HFFc6 (cell line): ENCODE measurements around the gene WDR86. TPM values are rescaled to one million over a fixed set of nuclear protein-coding genes. Genes with fewer than 3 reads are reported as not detected.

Source experiments
- DNase-seq: peaks from one replicate; pipeline ENCODE4 v3.0.0-alpha.2; 2018
- H3K27ac Mint-ChIP-seq: 2 replicates; pipeline ENCODE4 v1.8.0; 2020; ENCODE audit warnings: mild to moderate bottlenecking, mixed read lengths
- H3K27me3 Mint-ChIP-seq: 2 replicates; pipeline ENCODE4 v1.8.0; 2021; ENCODE audit warnings: mild to moderate bottlenecking, moderate library complexity, mixed read lengths; ENCODE audit not compliant: insufficient read depth
- H3K36me3 Mint-ChIP-seq: 2 replicates; pipeline ENCODE4 v1.8.0; 2021; ENCODE audit warnings: low read depth, mixed read lengths
- H3K4me1 Mint-ChIP-seq: 2 replicates; pipeline ENCODE4 v1.8.0; 2020; ENCODE audit warnings: low read depth, mixed read lengths
- H3K4me3 Mint-ChIP-seq: 2 replicates; pipeline ENCODE4 v1.8.0; 2020; ENCODE audit warnings: mild to moderate bottlenecking, moderate library complexity, mixed read lengths
- H3K9me3 Mint-ChIP-seq: 2 replicates; pipeline ENCODE4 v1.8.0; 2020; ENCODE audit warnings: mild to moderate bottlenecking, mixed read lengths
- CTCF ChIP-seq: fragments of 200-600 bp; sonication (generic); IDR thresholded peaks from 2 replicates; pipeline ENCODE4 v1.5.0; 2021; ENCODE audit warnings: antibody characterized with exemption, mild to moderate bottlenecking
- total RNA-seq, 6 experiments: library from RNA; stranded (reverse); fragmentation: NEBNext Ultra II Directional; extraction: Animal tissue kit (Norgen Biotek cat#: 25700); gene quantifications; 2 replicates in 1 of 6; 3 replicates in 5 of 6; pipeline ENCODE4 v1.2.3, GENCODE V29; 2021

WDR86 gene
- total RNA-seq, 6 experiments from 2014 or later: not detected

GRCh38 chr7:151378011-151378410 lies 31.8 kb downstream of the WDR86 start:
- Mint-ChIP-seq H3K4me3 (no peak overlapping the region), H3K36me3 (no peaks in the 10 kb centered on the region), H3K27ac (no peak overlapping the region), H3K9me3 (no peaks in the 10 kb centered on the region), H3K4me1 (no peaks in the 10 kb centered on the region), H3K27me3 (peaks cover 9% of the 10 kb centered on the region)
- TF ChIP-seq CTCF: no peak
- no peak for DNase-seq

- Mint-ChIP-seq H3K4me1 (no peaks in the 10 kb centered on the region), H3K27ac (no peak overlapping the region), H3K4me3 (no peak overlapping the region), H3K36me3 (no peaks in the 10 kb centered on the region), H3K9me3 (no peaks in the 10 kb centered on the region), H3K27me3 (peaks cover 4% of the 10 kb centered on the region)
- no peak for DNase-seq
- TF ChIP-seq CTCF: no peak
Observed at GRCh38 chr7:151377406-151377805, 32.4 kb downstream of the WDR86 start.

GRCh38 chr7:151376218-151376902 lies 33.5 kb downstream of the WDR86 start:
- Mint-ChIP-seq H3K27me3 (peaks cover 2% of the 10 kb centered on the region), H3K4me3 (no peak overlapping the region), H3K27ac (no peak overlapping the region), H3K36me3 (no peaks in the 10 kb centered on the region), H3K9me3 (no peaks in the 10 kb centered on the region), H3K4me1 (no peaks in the 10 kb centered on the region)
- DNase-seq: no peak
- no peak for TF ChIP-seq CTCF

GRCh38 chr7:151375530-151376217 lies 34.2 kb downstream of the WDR86 start:
- no peak overlapping the region for H3K4me3 Mint-ChIP-seq
- no peaks in the 10 kb centered on the region for H3K4me1 Mint-ChIP-seq
- DNase-seq: no peak
- peaks cover 2% of the 10 kb centered on the region for H3K27me3 Mint-ChIP-seq
- no peak for TF ChIP-seq CTCF
- no peaks in the 10 kb centered on the region for H3K36me3 Mint-ChIP-seq
- no peak overlapping the region for H3K27ac Mint-ChIP-seq
- H3K9me3 Mint-ChIP-seq: no peaks in the 10 kb centered on the region

- H3K27ac Mint-ChIP-seq: no peak overlapping the region
- no peak for TF ChIP-seq CTCF
- no peaks in the 10 kb centered on the region for H3K9me3 Mint-ChIP-seq
- no peak overlapping the region for H3K4me3 Mint-ChIP-seq
- H3K27me3 Mint-ChIP-seq: peaks cover 2% of the 10 kb centered on the region
- H3K4me1 Mint-ChIP-seq: no peaks in the 10 kb centered on the region
- no peak for DNase-seq
- no peaks in the 10 kb centered on the region for H3K36me3 Mint-ChIP-seq
Observed at GRCh38 chr7:151374726-151375125, 35.1 kb downstream of the WDR86 start.
